Mucosa of rectum (tissue), 2 donors: ENCODE measurements around the gene ZNF507.

Experiments
- H3K27ac ChIP-seq, 2 donors: one replicate each; pipeline ENCODE4 v1.7.0; 2013; ENCODE audit warnings: inconsistent platforms in 2 of 2, low read depth in 2 of 2, low read length in 2 of 2
- H3K27me3 ChIP-seq, 2 donors: one replicate each; pipeline ENCODE4 v1.7.0; 2013; ENCODE audit warnings: low read length in 2 of 2; ENCODE audit not compliant: control insufficient read depth in 2 of 2, insufficient read depth in 2 of 2
- H3K36me3 ChIP-seq, 2 donors: one replicate each; pipeline ENCODE4 v1.7.0; 2013; ENCODE audit warnings: low read length in 2 of 2; ENCODE audit not compliant: control insufficient read depth in 2 of 2, insufficient read depth in 2 of 2
- H3K4me1 ChIP-seq, 2 donors: one replicate each; pipeline ENCODE4 v1.7.0; 2013; ENCODE audit warnings: low read length in 2 of 2, mild to moderate bottlenecking in 1 of 2; ENCODE audit not compliant: control insufficient read depth in 2 of 2, insufficient read depth in 2 of 2
- H3K4me3 ChIP-seq, 2 donors: one replicate each; pipeline ENCODE4 v1.7.0; 2013; ENCODE audit warnings: low read length in 2 of 2
- H3K9ac ChIP-seq, 2 donors: one replicate each; pipeline ENCODE4 v1.7.0; 2013; ENCODE audit warnings: low read length in 2 of 2, low read depth in 1 of 2, mild to moderate bottlenecking in 1 of 2
- H3K9me3 ChIP-seq, 2 donors: one replicate each; pipeline ENCODE4 v1.7.0; 2013; ENCODE audit warnings: low read length in 2 of 2; ENCODE audit not compliant: control insufficient read depth in 2 of 2
- donor health status: healthy.
- donor health status: Normal muscosa, but diverticular disease.

ZNF507 gene

DNA sequence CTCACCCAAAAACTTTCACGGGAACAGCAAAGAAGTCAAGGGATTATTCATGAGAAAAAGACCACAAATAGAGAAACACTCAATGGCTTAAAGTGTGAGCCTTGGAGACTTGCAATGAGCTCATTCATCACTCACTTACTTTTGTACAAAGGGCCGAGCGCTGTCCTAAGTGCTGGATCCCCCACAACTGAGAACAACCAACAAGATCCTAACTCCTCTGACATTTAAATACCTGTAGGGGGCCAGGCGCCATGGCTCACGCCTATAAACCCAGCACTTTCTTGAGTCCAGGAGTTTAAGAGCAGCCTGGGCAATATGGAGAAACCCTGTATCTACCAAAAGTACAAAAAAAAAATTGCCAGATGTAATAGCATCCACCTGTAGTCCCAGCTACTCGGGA lies 29.4 kb upstream of the ZNF507 start:
- H3K27ac ChIP-seq: no peak overlapping the region
- peaks cover 0 to 5% of the 10 kb centered on the region in 2 donors for H3K27me3 ChIP-seq
- H3K9ac ChIP-seq: no peak overlapping the region
- no peak overlapping the region for H3K4me3 ChIP-seq
- no peaks in the 10 kb centered on the region for H3K9me3 ChIP-seq
- no peaks in the 10 kb centered on the region for H3K36me3 ChIP-seq
- no peaks in the 10 kb centered on the region for H3K4me1 ChIP-seq

DNA sequence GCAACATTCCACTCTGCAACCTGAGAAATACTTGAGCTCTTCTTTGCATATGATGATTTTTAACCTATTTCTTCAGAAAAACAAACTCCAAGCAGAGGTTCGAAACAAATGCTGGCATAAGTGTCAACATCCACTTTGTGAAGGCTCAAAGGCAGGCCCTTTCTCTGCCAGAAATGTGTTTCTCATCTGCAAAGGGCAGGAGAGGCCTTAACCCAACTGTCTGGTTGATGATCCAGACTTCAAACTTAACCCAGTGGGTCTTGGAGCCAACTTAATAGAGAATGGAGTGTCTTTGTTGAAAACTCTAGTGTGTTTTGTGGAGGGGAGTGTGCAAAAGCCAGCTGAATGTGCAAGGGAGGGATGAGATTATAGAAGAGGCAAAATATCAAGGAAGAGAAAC lies 28.3 kb upstream of the ZNF507 start:
- Histone ChIP-seq H3K9ac (no peak overlapping the region), H3K27me3 (no peaks in the 10 kb centered on the region), H3K36me3 (no peaks in the 10 kb centered on the region), H3K4me3 (no peak overlapping the region), H3K4me1 (no peaks in the 10 kb centered on the region), H3K9me3 (no peaks in the 10 kb centered on the region), H3K27ac (no peak overlapping the region)

DNA sequence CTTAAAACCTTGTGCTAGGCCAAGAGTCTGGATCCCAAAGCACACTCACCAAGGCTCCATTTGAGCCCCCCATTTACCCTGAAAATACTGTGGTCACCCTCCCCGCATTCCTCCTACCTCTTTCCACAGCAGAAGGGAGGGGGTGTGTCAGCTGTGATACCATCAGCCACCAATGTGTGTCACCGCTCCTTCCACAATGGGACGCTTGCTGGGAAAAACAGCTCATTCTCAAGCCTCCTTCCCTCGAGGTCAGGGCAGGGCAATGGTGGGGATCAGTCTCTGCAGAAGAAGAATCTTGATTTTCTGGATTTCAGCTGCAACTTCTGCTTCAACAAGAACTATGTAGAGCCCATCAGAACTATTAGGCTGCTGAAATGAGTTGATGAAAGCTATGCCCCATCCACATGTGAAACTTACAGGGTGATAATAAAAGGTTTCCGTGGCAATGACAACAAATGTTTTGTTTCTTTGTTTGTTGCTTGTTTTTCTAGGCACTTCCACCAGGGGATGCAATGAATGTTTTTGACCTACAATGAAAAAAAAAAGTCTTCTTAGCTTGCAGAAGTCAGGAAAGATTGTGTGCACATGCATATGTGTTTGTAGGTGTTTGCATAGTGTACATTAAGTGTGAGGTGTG lies 26.4 kb upstream of the ZNF507 start:
- no peak overlapping the region for H3K27ac ChIP-seq

DNA sequence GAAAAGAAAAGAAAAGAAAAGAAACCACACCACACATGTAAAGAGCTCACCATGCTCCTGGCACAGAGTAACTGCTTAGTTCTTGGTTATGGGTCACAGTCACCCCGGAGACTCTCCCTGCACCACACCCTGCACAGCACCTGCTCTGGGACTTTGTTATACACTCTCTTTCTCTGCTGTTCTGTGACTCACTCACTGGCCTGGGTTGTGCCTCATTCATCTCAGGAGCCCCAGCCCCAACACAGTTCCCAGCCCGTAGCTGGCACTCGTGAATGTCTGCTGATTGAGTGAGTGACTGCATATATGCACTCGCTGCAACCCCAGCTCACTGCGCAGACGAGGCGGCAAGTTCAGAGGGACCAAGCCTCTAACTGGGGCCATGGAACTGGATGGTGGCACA lies 22.9 kb upstream of the ZNF507 start:
- Histone ChIP-seq H3K27me3 (no peaks in the 10 kb centered on the region), H3K9me3 (no peaks in the 10 kb centered on the region), H3K9ac (no peak overlapping the region), H3K4me3 (no peak overlapping the region), H3K27ac (no peak overlapping the region), H3K36me3 (no peaks in the 10 kb centered on the region), H3K4me1 (no peaks in the 10 kb centered on the region)

More for the DNA sequence above, 26.4 kb upstream of the ZNF507 start:
- Histone ChIP-seq H3K36me3 (no peaks in the 10 kb centered on the region), H3K4me3 (no peak overlapping the region), H3K9ac (no peak overlapping the region), H3K27me3 (no peaks in the 10 kb centered on the region), H3K9me3 (no peaks in the 10 kb centered on the region), H3K4me1 (no peaks in the 10 kb centered on the region)

DNA sequence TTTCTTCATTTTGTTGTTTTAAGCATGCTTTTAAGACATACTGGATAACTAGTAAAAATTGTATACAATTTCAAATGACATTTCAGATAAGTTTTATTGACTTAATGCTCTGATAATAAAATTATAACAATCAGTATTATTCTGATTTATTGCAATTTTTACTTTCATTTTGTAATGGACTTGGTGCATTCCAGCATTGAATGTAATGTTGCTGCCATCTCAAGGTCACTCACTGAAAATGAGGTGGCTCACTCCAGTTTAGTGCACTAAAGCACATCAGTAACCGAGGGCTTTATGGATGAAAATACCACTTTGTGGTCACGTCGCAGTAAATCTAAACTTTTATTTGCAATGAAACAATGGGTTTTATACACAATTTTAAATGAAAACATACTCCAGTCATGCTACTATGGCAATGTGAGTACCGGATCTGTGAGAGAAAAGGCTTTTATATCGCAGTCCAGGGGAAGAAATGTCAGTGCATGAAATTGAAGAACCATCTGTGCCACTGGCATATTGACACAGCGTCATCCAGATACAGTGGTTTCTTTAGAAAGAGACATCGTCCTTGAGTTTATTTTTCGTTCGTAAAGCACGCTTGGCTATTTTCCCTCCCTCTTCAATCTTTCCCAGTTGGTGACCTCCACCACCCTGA lies 20.7 kb upstream of the ZNF507 start:
- no peak overlapping the region for H3K27ac ChIP-seq
- no peaks in the 10 kb centered on the region for H3K36me3 ChIP-seq
- H3K9me3 ChIP-seq: no peaks in the 10 kb centered on the region
- H3K9ac ChIP-seq: no peak overlapping the region
- no peak overlapping the region for H3K4me3 ChIP-seq
- H3K27me3 ChIP-seq: no peaks in the 10 kb centered on the region
- H3K4me1 ChIP-seq: no peaks in the 10 kb centered on the region

DNA sequence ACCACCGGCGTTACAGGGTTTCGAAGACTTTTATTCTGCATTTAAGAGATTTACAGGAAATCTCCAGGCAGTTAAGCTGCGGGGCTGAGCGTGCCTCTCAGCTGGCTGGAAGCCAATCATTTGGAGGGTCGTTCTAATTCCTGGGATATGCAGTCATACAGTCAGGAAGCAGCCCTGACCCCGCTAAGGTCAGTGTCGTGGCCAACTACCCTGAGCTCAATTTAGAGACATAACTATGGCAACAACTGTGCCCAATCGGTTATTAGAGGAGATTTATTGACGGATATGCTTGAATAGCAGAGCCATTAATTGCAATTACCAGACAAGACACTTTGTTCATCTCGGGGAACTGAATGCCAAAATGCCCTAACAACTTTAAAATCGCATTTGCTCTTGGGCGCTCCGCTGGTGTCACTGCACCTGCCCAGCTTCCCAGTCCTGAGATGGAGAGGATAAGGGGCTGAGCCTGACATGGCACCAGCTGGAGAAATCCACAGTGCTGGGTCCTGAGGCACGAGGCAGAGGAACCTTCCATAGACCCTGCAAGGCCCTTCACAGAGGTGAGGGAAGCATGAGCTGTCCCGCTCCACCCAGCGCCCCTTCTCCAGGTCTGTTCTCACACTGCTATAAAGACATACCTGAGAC lies 15.1 kb upstream of the ZNF507 start:
- Histone ChIP-seq H3K36me3 (no peaks in the 10 kb centered on the region), H3K27me3 (peaks cover 0 to 3% of the 10 kb centered on the region in 2 donors), H3K4me3 (no peak overlapping the region), H3K4me1 (no peaks in the 10 kb centered on the region), H3K9ac (no peak overlapping the region), H3K27ac (no peak overlapping the region), H3K9me3 (no peaks in the 10 kb centered on the region)

DNA sequence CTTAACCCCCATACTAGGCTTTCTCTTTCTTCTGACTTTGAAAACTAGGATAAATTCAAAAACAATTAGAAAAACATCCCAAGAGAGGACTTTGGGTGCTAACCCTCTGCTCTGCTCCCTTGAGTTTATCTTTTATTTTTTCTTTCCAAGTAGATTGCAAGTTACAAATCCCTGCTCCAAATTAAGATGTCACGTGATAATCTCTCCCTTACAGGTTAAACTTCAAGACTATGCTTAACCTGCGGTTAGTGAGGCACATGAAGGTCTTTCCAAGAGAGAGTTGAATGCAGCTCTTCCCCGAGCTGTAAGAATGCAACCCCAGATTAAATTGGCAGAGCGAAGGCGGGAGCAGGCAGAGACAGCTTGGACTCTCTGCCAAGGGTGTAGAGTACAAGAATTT lies 12.2 kb upstream of the ZNF507 start:
- H3K27ac ChIP-seq: no peak overlapping the region
- H3K9ac ChIP-seq: no peak overlapping the region
- no peaks in the 10 kb centered on the region for H3K36me3 ChIP-seq
- no peaks in the 10 kb centered on the region for H3K4me1 ChIP-seq
- peaks cover 0 to 3% of the 10 kb centered on the region in 2 donors for H3K27me3 ChIP-seq
- no peak overlapping the region for H3K4me3 ChIP-seq
- H3K9me3 ChIP-seq: no peaks in the 10 kb centered on the region

DNA sequence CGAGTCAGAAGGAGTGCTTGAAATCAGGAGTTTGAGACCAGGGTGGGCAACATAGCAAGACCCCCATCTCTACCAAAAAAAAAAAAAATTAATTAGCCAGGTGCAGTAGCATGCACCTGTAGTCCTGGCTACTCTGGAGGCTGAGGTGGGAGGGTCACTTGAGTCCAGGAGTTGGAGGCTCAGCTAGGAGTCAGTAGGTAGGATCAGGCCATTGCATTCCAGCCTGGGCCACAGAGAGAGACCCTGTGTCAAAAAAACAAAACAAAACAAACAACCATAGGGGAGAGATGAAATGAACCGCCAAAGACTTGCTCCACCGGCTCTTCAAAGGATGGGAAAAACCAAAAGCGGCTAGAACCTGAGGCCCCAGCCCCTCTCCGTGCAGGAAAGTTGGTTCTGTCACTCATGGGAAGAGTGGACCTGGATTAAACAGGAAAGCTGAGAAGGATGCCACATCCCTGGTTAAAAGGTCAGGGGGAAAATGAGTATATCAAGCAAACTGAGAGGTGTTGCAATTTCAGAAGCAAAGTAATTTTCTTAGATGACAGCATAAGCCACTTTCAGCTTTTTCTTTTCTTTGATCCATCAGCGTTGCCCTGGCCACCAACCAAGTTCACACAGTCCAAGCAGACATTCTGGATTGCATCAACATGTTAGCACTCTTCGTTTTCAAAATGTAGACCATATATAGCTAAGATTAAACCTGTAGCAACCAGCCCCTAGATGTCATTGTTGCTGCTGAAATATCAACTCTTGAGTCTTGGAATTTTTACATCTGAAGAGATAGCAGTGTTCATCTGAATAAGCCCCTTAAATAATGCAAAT lies 8.9 kb upstream of the ZNF507 start:
- no peaks in the 10 kb centered on the region for H3K4me1 ChIP-seq
- H3K4me3 ChIP-seq: peak overlapping the region in 1 of 2 donors; percentile 17
- H3K36me3 ChIP-seq: no peaks in the 10 kb centered on the region
- H3K27me3 ChIP-seq: peaks cover 0 to 3% of the 10 kb centered on the region in 2 donors
- H3K9me3 ChIP-seq: no peaks in the 10 kb centered on the region
- H3K27ac ChIP-seq: no peak overlapping the region
- H3K9ac ChIP-seq: no peak overlapping the region

DNA sequence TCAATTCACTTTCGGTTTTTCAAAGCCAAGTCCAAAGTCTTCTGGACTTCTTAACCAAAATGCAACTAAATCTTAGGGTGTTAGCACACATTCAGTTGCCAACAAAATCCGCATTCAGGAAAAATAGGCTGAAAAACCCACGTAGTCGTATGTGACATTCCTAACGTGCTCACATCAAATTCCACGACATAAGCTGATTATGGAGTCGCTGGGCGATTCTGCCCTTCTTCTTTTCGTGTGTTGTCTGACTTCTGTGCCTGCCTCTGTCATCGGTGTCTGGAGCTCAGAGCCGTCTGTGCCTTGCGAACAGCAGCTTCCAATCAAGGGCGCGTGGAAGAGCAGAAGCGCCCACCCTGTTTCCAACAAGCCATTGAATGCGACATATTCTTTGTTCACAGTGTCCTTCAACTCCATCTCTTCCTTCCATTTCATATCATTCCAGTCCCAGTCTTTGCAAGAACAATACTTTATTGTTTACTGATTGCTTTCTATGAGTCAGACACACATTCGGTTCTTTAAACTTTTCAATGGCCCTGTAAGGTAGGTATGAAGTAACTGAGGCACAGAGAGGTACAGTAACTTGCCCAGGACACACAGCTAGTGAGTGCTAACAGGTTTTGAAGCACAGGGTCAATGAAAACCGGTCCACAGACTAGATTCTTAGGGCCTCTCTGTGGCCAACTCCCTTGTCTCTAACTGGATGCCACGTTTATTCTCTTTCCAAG lies 8.2 kb upstream of the ZNF507 start:
- Histone ChIP-seq H3K9ac (no peak overlapping the region), H3K36me3 (no peaks in the 10 kb centered on the region), H3K4me1 (no peaks in the 10 kb centered on the region), H3K27ac (no peak overlapping the region), H3K4me3 (peak overlapping the region in 1 of 2 donors; percentile 17), H3K9me3 (no peaks in the 10 kb centered on the region), H3K27me3 (peaks cover 0 to 3% of the 10 kb centered on the region in 2 donors)
